Endothelial cell of umbilical vein (primary cell): ENCODE measurements around the gene LRRC8C. TPM values are rescaled to one million over a fixed set of nuclear protein-coding genes. Genes with fewer than 3 reads are reported as not detected.

Source experiments
- BruUV-seq: library from RNA; stranded (reverse); fragments of 400-500 nt; replicated peaks from 2 replicates; lab custom pipeline; 2021; lab: Mats Ljungman, UMichigan
- CTCF ChIA-PET: fragments of 300-600, 350-600 bp; sonication (Branson Sonifier 250); formaldehyde crosslinking; loops from one replicate; lab custom pipeline; 2021; ENCODE audit warnings: antibody characterized with exemption, inconsistent platforms; lab: Charles Lee
- POLR2A ChIA-PET: fragments of 300-600, 350-600 bp; sonication (Branson Sonifier 250); formaldehyde crosslinking; loops from one replicate; lab custom pipeline; 2021; ENCODE audit warnings: antibody characterized with exemption, inconsistent platforms; lab: Charles Lee
- DNase-seq: peaks from one replicate; pipeline ENCODE4 v3.0.0-alpha.2; 2011; ENCODE audit warnings: low read depth, low spot score
- FAIRE-seq: peaks from 2 replicates; lab custom pipeline; 2011; peaks lifted over from hg19 to GRCh38; lab: Jason Lieb, UNC
- H2AFZ ChIP-seq: 2 replicates; pipeline ENCODE4 v1.6.0; 2012; ENCODE audit warnings: low read depth, low read length, control low read depth, inconsistent platforms
- H3K27ac ChIP-seq: 2 replicates; pipeline ENCODE4 v1.5.1; 2011; ENCODE audit warnings: low read depth, mild to moderate bottlenecking, control low read depth, low read length, moderate library complexity; ENCODE audit not compliant: insufficient read depth
- H3K27me3 ChIP-seq, 2 experiments: 2 replicates each; pipeline versions ENCODE4 v1.6.0 to v1.6.1; 2011; ENCODE audit warnings: low read length in 2 of 2, mixed read lengths in 1 of 2; ENCODE audit not compliant: control insufficient read depth in 2 of 2, insufficient read depth in 2 of 2
- H3K36me3 ChIP-seq, 2 experiments: 2 replicates in 1 of 2; 3 replicates in 1 of 2; pipeline ENCODE4 v1.5.1; 2011; ENCODE audit warnings: low read length in 2 of 2, mild to moderate bottlenecking in 1 of 2, moderate library complexity in 1 of 2; ENCODE audit not compliant: control insufficient read depth in 2 of 2, insufficient read depth in 2 of 2; ENCODE audit errors: extremely low read depth in 1 of 2
- H3K4me1 ChIP-seq: 3 replicates; pipeline ENCODE4 v1.5.1; 2011; ENCODE audit warnings: mild to moderate bottlenecking, low read length; ENCODE audit not compliant: control insufficient read depth, insufficient read depth; ENCODE audit errors: extremely low read depth
- H3K4me2 ChIP-seq: 2 replicates; pipeline ENCODE4 v1.6.1; 2011; ENCODE audit warnings: low read length, control low read depth, mixed read lengths; ENCODE audit not compliant: insufficient read depth
- H3K4me3 ChIP-seq, 3 experiments: fragments of 200-600 bp in 1 of 3; sonication (generic), shearing (Covaris generic) in 1 of 3; replicated peaks in 1 of 3; 2 replicates each; pipeline ENCODE4 v1.5.1; 2011 to 2016; ENCODE audit warnings: control low read depth in 3 of 3, low read length in 3 of 3, mild to moderate bottlenecking in 2 of 3, inconsistent platforms in 1 of 3, low read depth in 1 of 3, moderate library complexity in 1 of 3; ENCODE audit not compliant: insufficient read depth in 1 of 3
- H3K79me2 ChIP-seq: 2 replicates; pipeline ENCODE4 v1.6.0; 2012; ENCODE audit warnings: low read length, inconsistent platforms; ENCODE audit not compliant: control insufficient read depth, insufficient read depth
- H3K9ac ChIP-seq: replicated peaks from 2 replicates; pipeline ENCODE3; 2011; ENCODE audit warnings: low read length, control low read depth; ENCODE audit not compliant: insufficient read depth; ENCODE audit errors: extremely low read depth
- H3K9me1 ChIP-seq: replicated peaks from 3 replicates; pipeline ENCODE4 v1.6.0; 2011; ENCODE audit warnings: mild to moderate bottlenecking, low read length; ENCODE audit not compliant: control insufficient read depth, insufficient read depth; ENCODE audit errors: extremely low read depth
- H3K9me3 ChIP-seq: replicated peaks from 2 replicates; pipeline ENCODE4 v1.5.1; 2012; ENCODE audit warnings: low read length, inconsistent platforms; ENCODE audit not compliant: control insufficient read depth, insufficient read depth
- H4K20me1 ChIP-seq: replicated peaks from 2 replicates; pipeline ENCODE3; 2011; ENCODE audit warnings: mild to moderate bottlenecking, low read length; ENCODE audit not compliant: control insufficient read depth, insufficient read depth; ENCODE audit errors: extremely low read depth
- CTCF ChIP-seq, 2 donors: IDR thresholded peaks; 1 replicate in 1 of 2; 2 replicates in 1 of 2; pipeline ENCODE4 v1.5.1; 2011; ENCODE audit warnings: low read length in 2 of 2, mild to moderate bottlenecking in 2 of 2, moderate library complexity in 2 of 2, control low read depth in 1 of 2, inconsistent platforms in 1 of 2, low read depth in 1 of 2; ENCODE audit not compliant: insufficient read depth in 1 of 2; ENCODE audit errors: extremely low read depth in 1 of 2
- EZH2 ChIP-seq: IDR thresholded peaks from 2 replicates; pipeline ENCODE4 v1.6.1; 2012; ENCODE audit warnings: borderline replicate concordance, low read depth, mild to moderate bottlenecking, moderate library complexity, low read length, inconsistent platforms; ENCODE audit not compliant: severe bottlenecking
- GATA2 ChIP-seq: IDR thresholded peaks from 2 replicates; pipeline ENCODE4 v1.7.0; 2011; ENCODE audit warnings: low read depth, mild to moderate bottlenecking, moderate library complexity, mixed read lengths, low read length; ENCODE audit not compliant: insufficient read length, insufficient read depth
- JUN ChIP-seq: IDR thresholded peaks from 2 replicates; pipeline ENCODE4 v1.6.1; 2011; ENCODE audit warnings: borderline replicate concordance, low read depth; ENCODE audit not compliant: insufficient read length, insufficient read depth
- MAX ChIP-seq: IDR thresholded peaks from 2 replicates; pipeline ENCODE4 v1.6.1; 2011; ENCODE audit not compliant: insufficient read depth, insufficient read length
- MYC ChIP-seq: IDR thresholded peaks from one replicate; pipeline ENCODE4 v1.6.1; 2011; ENCODE audit warnings: mild to moderate bottlenecking, low read depth, low read length
- POLR2A ChIP-seq: IDR thresholded peaks from 2 replicates; pipeline ENCODE4 v1.6.1; 2012; ENCODE audit warnings: low read depth, mild to moderate bottlenecking, control low read depth, low read length
- POLR2AphosphoS5 ChIP-seq: IDR thresholded peaks from 2 replicates; pipeline ENCODE4 v1.6.1; 2012; ENCODE audit warnings: low read depth, mild to moderate bottlenecking, control low read depth, low read length, moderate library complexity; ENCODE audit not compliant: insufficient read depth
- dilution Hi-C: fragments of 300-500 bp; cut with MboI; formaldehyde crosslinking; loops from one replicate; pipeline ENCODE4 v1.15.0; 2019; ENCODE audit warnings: low sequenced_read_pairs; ENCODE audit not compliant: extremely low pct_ligation_motif_present
- intact Hi-C: fragments of 100-400 bp; cut with micrococcal nuclease; formaldehyde crosslinking; loops from one replicate; pipeline ENCODE4 v1.10.0; 2022
- polyA plus RNA-seq, 4 experiments: library from polyadenylated mRNA; depleted of rRNA in 3 of 4; stranded (reverse) in 3 of 4; unstranded in 1 of 4; fragments of >200 nt; gene quantifications; 2 replicates each; pipeline versions ENCODE4 v1.2.1 to v1.2.3, GENCODE V29; 2011 to 2012; ENCODE audit warnings: missing spikeins in 1 of 4
- total RNA-seq: library from RNA; stranded (reverse); gene quantifications from 2 replicates; pipeline ENCODE4 v1.2.3, GENCODE V29; 2021

Gene LRRC8C
- total and polyA plus RNA-seq, 2 donors (not counting 3 experiments of a cell fraction or from before 2014, with no cell fraction given), result 33.6 to 51.5 TPM

GRCh38 chr1:89736937-89737733, 104.2 kb downstream of the LRRC8C start:
- Histone ChIP-seq H3K4me1 (no peaks in the 10 kb centered on the region), H3K9me3 (no peaks in the 10 kb centered on the region), H3K79me2 (no peaks in the 10 kb centered on the region), H2AFZ (no peak overlapping the region), H4K20me1 (no peaks in the 10 kb centered on the region), H3K9me1 (no peaks in the 10 kb centered on the region), H3K36me3 (no peaks in the 10 kb centered on the region), H3K27ac (no peak overlapping the region), H3K9ac (no peak overlapping the region), H3K27me3 (no peaks in the 10 kb centered on the region), H3K4me2 (no peak overlapping the region), H3K4me3 (no peak overlapping the region)
- intact Hi-C loops (no loop called here), dilution Hi-C loops (no loop called here)
- ChIA-PET POLR2A (no interaction called here), CTCF (interaction anchor here (1.0 to 1.9 kb wide), 3 partner anchors 13 to 25 kb away, joined by 3 to 7 read pairs (median 6); no protein-coding TSS in a partner anchor)
- FAIRE-seq, result peak; percentile 12
- TF ChIP-seq POLR2AphosphoS5 (no peak), EZH2 (no peak), JUN (no peak), GATA2 (no peak), MYC (no peak), MAX (no peak), CTCF (IDR thresholded peaks at IDR 0.05; ENCODE audit: extremely low read depth in 1 of 2, insufficient read depth in 1 of 2, low read depth in 1 of 2, low read length in 2 of 2) (no peak), POLR2A (no peak)
- no peak for DNase-seq
- BruUV-seq, result no TSS peak
